HG03575 (cell line): ENCODE measurements around the gene FGF12.

Experiments used
- ATAC-seq: cut with Tn5 transposase; IDR thresholded peaks from one replicate; pipeline ENCODE4 v1.9.1; 2021; ENCODE audit not compliant: unreplicated experiment, insufficient number of reproducible peaks, low FRiP score; ENCODE audit errors: extremely low read depth

The FGF12 gene

GRCh38 chr3:192543163-192543562 is 184.2 kb downstream of the FGF12 start:
- no peak for ATAC-seq

GRCh38 chr3:192516820-192517219 is 210.5 kb downstream of the FGF12 start:
- ATAC-seq, result no peak

GRCh38 chr3:192515664-192516045 is 211.7 kb downstream of the FGF12 start:
- ATAC-seq, result no peak

GRCh38 chr3:192514754-192515663 is 212.3 kb downstream of the FGF12 start:
- no peak for ATAC-seq

- no peak for ATAC-seq
Measured at GRCh38 chr3:192514081-192514753, 213.1 kb downstream of the FGF12 start.

- ATAC-seq, result no peak
Measured at GRCh38 chr3:192505731-192506130, 221.6 kb downstream of the FGF12 start.

- no peak for ATAC-seq
Measured at GRCh38 chr3:192501401-192501800, 225.9 kb downstream of the FGF12 start.

- ATAC-seq, result no peak
Measured at GRCh38 chr3:192496905-192497587, 230.3 kb downstream of the FGF12 start.

GRCh38 chr3:192494174-192494573 is 233.2 kb downstream of the FGF12 start:
- ATAC-seq, result peak; percentile 78

- no peak for ATAC-seq
Measured at GRCh38 chr3:192490720-192491119, 236.6 kb downstream of the FGF12 start.

GRCh38 chr3:192489579-192489978 is 237.8 kb downstream of the FGF12 start:
- ATAC-seq, result no peak

GRCh38 chr3:192487033-192487432 is 240.3 kb downstream of the FGF12 start:
- ATAC-seq, result no peak

GRCh38 chr3:192482809-192483208 is 244.5 kb downstream of the FGF12 start:
- ATAC-seq, result no peak

- no peak for ATAC-seq
Measured at GRCh38 chr3:192482391-192482790, 244.9 kb downstream of the FGF12 start.

GRCh38 chr3:192481638-192482037 is 245.7 kb downstream of the FGF12 start:
- ATAC-seq, result no peak

- no peak for ATAC-seq
Measured at GRCh38 chr3:192467230-192468140, 259.9 kb downstream of the FGF12 start.

GRCh38 chr3:192449036-192449435 is 278.3 kb downstream of the FGF12 start:
- no peak for ATAC-seq

- ATAC-seq, result no peak
Measured at GRCh38 chr3:192445770-192446644, 281.3 kb downstream of the FGF12 start.
